Liver (tissue), 3 donors: ENCODE measurements around the gene FERMT1.

Source experiments
- ATF3 ChIP-seq: IDR thresholded peaks from 2 replicates; pipeline ENCODE4 v1.6.1; 2016; ENCODE audit warnings: antibody characterized with exemption
- CTCF ChIP-seq: fragments of 150-350 bp; IDR thresholded peaks from 2 replicates; pipeline ENCODE4 v1.5.1; 2017; ENCODE audit warnings: improper control_type of control experiment, low read depth, low read length; ENCODE audit not compliant: missing input control
- EGR1 ChIP-seq, 2 donors: IDR thresholded peaks; 2 replicates each; pipeline ENCODE4 v1.6.1; 2016 to 2018; ENCODE audit warnings: antibody characterized with exemption in 2 of 2, low read depth in 2 of 2
- FOXA1 ChIP-seq: IDR thresholded peaks from 2 replicates; pipeline ENCODE4 v1.6.1; 2016; ENCODE audit warnings: antibody characterized with exemption
- GABPA ChIP-seq, 2 donors: IDR thresholded peaks in 1 of 2; conservative IDR thresholded peaks in 1 of 2; 2 replicates each; pipeline ENCODE4 v1.6.1; 2016; ENCODE audit warnings: antibody characterized with exemption in 2 of 2, mild to moderate bottlenecking in 1 of 2, moderate library complexity in 1 of 2
- JUND ChIP-seq, 2 donors: IDR thresholded peaks; 2 replicates each; pipeline ENCODE4 v1.6.1; 2016; ENCODE audit warnings: antibody characterized with exemption in 2 of 2
- MAX ChIP-seq: IDR thresholded peaks from 2 replicates; pipeline ENCODE4 v1.6.1; 2016; ENCODE audit warnings: antibody characterized with exemption
- RAD21 ChIP-seq, 2 donors: IDR thresholded peaks; 2 replicates each; pipeline ENCODE4 v1.6.1; 2016; ENCODE audit warnings: antibody characterized with exemption in 2 of 2, mild to moderate bottlenecking in 2 of 2
- REST ChIP-seq: IDR thresholded peaks from 2 replicates; pipeline ENCODE4 v1.6.1; 2016; ENCODE audit warnings: antibody characterized with exemption, mild to moderate bottlenecking
- SP1 ChIP-seq: IDR thresholded peaks from 2 replicates; pipeline ENCODE4 v1.6.1; 2018; ENCODE audit warnings: antibody characterized with exemption, mild to moderate bottlenecking
- YY1 ChIP-seq: IDR thresholded peaks from 2 replicates; pipeline ENCODE4 v1.6.1; 2016; ENCODE audit warnings: antibody characterized with exemption, mild to moderate bottlenecking
- ZBTB33 ChIP-seq: IDR thresholded peaks from 2 replicates; pipeline ENCODE4 v1.6.1; 2016; ENCODE audit warnings: antibody characterized with exemption
- donor health status: healthy.
- donor health status: healthy.

- TF ChIP-seq CTCF (no peak), MAX (no peak), REST (no peak), ZBTB33 (no peak), FOXA1 (no peak), RAD21 (IDR thresholded peaks at IDR 0.05) (no peak), EGR1 (IDR thresholded peaks at IDR 0.05; ENCODE audit: low read depth in 2 of 2) (no peak), SP1 (no peak), GABPA (IDR thresholded peaks at IDR 0.05 in 1 of 2, conservative IDR thresholded peaks at IDR 0.05 in 1 of 2) (no peak), JUND (IDR thresholded peaks at IDR 0.05) (no peak), ATF3 (no peak), YY1 (no peak)
Measured at GRCh38 chr20:6051505-6051904, 71.3 kb downstream of the FERMT1 start.
